Skeletal muscle tissue (tissue), 4 donors: Measurements from ENCODE around the gene ABHD12. TPM values are rescaled to one million over a fixed set of nuclear protein-coding genes. Genes with fewer than 3 reads are reported as not detected.

Experiments
- H3K27ac ChIP-seq: one replicate; pipeline ENCODE4 v1.7.0; 2013; ENCODE audit warnings: mild to moderate bottlenecking, low read depth, low read length, inconsistent platforms
- H3K27me3 ChIP-seq, 3 donors: one replicate each; pipeline ENCODE4 v1.7.0; 2013; ENCODE audit warnings: low read length in 3 of 3; ENCODE audit not compliant: control insufficient read depth in 3 of 3, insufficient read depth in 3 of 3
- H3K36me3 ChIP-seq, 3 donors: one replicate each; pipeline ENCODE4 v1.7.0; 2013; ENCODE audit warnings: low read length in 3 of 3; ENCODE audit not compliant: control insufficient read depth in 3 of 3, insufficient read depth in 3 of 3
- H3K4me1 ChIP-seq, 3 donors: one replicate each; pipeline ENCODE4 v1.7.0; 2013; ENCODE audit warnings: low read length in 3 of 3, mild to moderate bottlenecking in 3 of 3; ENCODE audit not compliant: control insufficient read depth in 3 of 3, insufficient read depth in 3 of 3
- H3K4me3 ChIP-seq, 3 donors: one replicate each; pipeline ENCODE4 v1.7.0; 2013; ENCODE audit warnings: low read length in 3 of 3
- H3K9ac ChIP-seq, 3 donors: one replicate each; pipeline ENCODE4 v1.7.0; 2013; ENCODE audit warnings: low read length in 3 of 3, mild to moderate bottlenecking in 3 of 3, moderate library complexity in 2 of 3, low read depth in 1 of 3
- H3K9me3 ChIP-seq, 3 donors: one replicate each; pipeline ENCODE4 v1.7.0; 2013; ENCODE audit warnings: low read length in 3 of 3; ENCODE audit not compliant: control insufficient read depth in 3 of 3
- total RNA-seq: library from RNA; depleted of rRNA; stranded (reverse); fragments of >200 nt; gene quantifications from one replicate; pipeline ENCODE4 v1.2.3, GENCODE V29; 2014
- donor health status: Osteomylitis.

The ABHD12 gene
- total RNA-seq, 1 donor from 2014 or later, result 29.7 TPM

DNA sequence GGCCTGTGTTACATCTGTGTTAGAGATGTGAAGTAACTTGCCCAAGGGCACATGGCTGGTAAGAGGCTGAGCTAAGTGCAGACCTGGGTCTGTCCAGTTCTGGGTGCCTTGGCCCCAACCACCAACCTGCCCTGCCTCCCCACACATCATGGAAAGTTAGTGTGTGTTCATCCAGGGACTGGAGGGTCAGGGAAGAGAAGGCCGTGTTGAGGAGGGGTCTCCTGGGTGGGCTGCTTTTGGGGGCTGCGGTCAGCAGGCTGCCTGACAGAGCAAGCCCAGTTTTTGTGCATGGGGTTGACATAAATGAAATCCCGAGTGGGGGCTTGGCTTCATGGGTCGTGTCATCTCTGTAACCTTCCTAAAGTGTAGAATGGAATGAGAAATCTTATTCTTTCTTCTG, 131.8 kb downstream of the ABHD12 start:
- H3K27ac ChIP-seq, result no peak overlapping the region
- no peaks in the 10 kb centered on the region for H3K9me3 ChIP-seq
- H3K9ac ChIP-seq, result no peak overlapping the region
- H3K4me1 ChIP-seq, result peaks cover 5 to 15% (median 11%) of the 10 kb centered on the region in 3 donors
- H3K4me3 ChIP-seq, result no peak overlapping the region
- peaks cover 8 to 11% (median 9%) of the 10 kb centered on the region in 3 donors for H3K36me3 ChIP-seq
- H3K27me3 ChIP-seq, result no peaks in the 10 kb centered on the region

DNA sequence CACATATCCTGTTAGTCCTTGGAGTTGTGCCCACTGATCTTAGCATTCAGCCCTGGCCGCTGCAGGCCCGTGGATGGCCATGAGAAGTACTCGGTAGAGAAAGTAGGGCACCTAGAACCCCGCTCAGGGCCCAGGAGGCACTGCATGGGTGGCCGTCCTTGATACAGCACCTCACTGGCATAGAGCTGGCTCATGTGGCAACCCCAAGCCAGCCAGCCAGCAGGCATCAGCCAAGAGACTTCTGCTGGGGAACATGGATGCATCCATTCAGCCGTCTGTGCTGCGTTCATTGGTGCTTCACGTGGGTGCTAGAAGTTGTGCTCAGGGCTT, 132.2 kb downstream of the ABHD12 start:
- H3K27ac ChIP-seq, result no peak overlapping the region
- peaks cover 5 to 15% (median 11%) of the 10 kb centered on the region in 3 donors for H3K4me1 ChIP-seq
- H3K9me3 ChIP-seq, result no peaks in the 10 kb centered on the region
- no peak overlapping the region for H3K4me3 ChIP-seq
- H3K36me3 ChIP-seq, result peaks cover 8 to 11% (median 9%) of the 10 kb centered on the region in 3 donors
- no peak overlapping the region for H3K9ac ChIP-seq
- H3K27me3 ChIP-seq, result no peaks in the 10 kb centered on the region

DNA sequence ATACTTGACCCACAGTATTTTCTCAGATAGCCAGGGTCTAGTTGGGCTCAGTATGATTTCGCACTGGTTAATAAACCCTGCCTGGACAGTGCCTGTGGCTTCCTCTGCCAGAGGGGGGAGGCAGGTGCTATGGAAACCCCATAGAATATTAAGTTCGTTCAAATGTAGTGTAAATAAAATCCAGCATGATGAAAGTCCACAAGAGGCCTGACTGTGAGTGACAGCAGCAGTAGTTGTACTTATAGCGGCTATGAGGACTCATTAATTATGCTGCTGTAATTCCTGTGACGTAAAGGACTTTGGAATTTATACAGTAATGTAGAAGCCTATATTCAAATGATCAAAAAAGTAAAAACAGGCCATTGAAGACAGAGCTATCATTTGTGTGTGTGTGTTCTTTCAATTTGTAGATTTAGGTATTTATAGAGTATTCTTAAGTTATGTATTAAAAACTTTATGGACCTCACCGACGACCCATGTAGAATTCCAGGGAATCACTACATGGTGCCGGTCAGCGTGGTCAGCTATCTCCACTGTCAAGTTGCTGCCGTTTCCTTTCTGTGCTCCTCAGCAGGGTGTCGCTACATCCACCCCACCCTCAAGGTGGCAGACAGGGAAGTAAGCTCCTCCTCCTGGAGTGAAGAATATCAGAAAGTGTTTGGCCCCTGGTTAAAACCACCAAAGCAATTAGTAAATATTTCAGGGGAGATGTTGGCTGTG, 132.7 kb downstream of the ABHD12 start:
- no peaks in the 10 kb centered on the region for H3K27me3 ChIP-seq
- peaks cover 5 to 15% (median 11%) of the 10 kb centered on the region in 3 donors for H3K4me1 ChIP-seq
- H3K36me3 ChIP-seq, result peaks cover 8 to 11% (median 9%) of the 10 kb centered on the region in 3 donors
- no peak overlapping the region for H3K27ac ChIP-seq
- H3K9me3 ChIP-seq, result no peaks in the 10 kb centered on the region
- H3K9ac ChIP-seq, result no peak overlapping the region
- H3K4me3 ChIP-seq, result no peak overlapping the region

DNA sequence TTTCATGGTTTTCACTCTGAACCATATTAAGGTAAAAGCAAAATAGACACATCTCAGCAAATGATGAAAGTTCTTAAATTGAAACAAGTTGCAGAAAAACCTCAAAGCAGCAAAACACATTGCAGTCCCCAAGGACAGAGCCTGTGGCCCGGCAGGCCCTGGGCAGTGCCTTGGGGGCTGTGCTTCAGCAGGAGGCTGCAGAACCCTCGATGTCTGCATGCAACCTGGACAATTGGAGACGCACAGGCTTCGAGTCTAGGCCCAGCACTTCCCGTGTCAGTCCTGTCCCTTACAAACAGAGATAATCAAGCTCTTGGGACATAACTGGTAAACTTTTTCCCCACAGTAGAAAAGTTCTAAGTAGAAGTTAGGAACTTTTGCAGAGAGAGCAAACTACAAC, 133.5 kb downstream of the ABHD12 start:
- Histone ChIP-seq H3K9me3 (no peaks in the 10 kb centered on the region), H3K27me3 (no peaks in the 10 kb centered on the region), H3K27ac (no peak overlapping the region), H3K9ac (no peak overlapping the region), H3K36me3 (peaks cover 8 to 11% (median 9%) of the 10 kb centered on the region in 3 donors), H3K4me1 (peaks cover 6 to 20% (median 11%) of the 10 kb centered on the region in 3 donors), H3K4me3 (no peak overlapping the region)

DNA sequence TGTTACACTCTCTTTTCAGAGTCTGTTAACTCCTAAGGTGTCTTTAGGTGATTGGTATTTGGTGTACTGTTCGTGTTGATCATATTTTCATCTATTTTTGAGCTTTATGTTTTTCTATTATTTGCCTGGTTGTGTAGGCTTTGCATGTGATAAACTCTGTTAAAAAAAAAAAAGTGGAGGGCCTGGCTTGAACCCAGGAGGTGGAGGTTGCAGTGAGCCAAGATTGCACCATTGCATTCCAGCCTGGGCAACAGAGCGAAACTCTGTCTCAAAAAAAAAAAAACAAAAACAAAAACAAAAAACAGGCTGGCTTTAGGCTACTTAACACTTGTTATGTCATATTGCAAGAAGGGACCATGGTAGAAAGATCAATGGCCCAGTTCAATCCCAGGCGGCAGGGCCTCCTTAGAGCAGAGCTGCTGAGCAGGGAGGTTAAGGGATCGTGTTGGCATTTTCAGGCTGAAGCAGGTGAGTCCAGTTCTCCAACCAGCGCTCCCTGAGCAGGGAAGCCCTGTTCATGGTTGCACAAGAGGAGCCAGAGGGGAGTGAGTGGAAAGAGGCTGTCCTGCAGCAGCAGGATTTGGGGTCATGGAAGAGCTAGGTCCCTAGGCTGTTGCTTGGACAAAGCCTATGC, 134.3 kb downstream of the ABHD12 start:
- Histone ChIP-seq H3K4me3 (no peak overlapping the region), H3K4me1 (peaks cover 8 to 27% (median 11%) of the 10 kb centered on the region in 3 donors), H3K27ac (no peak overlapping the region), H3K9me3 (no peaks in the 10 kb centered on the region), H3K9ac (peak overlapping the region in 1 of 3 donors; percentile 33), H3K27me3 (no peaks in the 10 kb centered on the region), H3K36me3 (peaks cover 8 to 11% (median 9%) of the 10 kb centered on the region in 3 donors)

DNA sequence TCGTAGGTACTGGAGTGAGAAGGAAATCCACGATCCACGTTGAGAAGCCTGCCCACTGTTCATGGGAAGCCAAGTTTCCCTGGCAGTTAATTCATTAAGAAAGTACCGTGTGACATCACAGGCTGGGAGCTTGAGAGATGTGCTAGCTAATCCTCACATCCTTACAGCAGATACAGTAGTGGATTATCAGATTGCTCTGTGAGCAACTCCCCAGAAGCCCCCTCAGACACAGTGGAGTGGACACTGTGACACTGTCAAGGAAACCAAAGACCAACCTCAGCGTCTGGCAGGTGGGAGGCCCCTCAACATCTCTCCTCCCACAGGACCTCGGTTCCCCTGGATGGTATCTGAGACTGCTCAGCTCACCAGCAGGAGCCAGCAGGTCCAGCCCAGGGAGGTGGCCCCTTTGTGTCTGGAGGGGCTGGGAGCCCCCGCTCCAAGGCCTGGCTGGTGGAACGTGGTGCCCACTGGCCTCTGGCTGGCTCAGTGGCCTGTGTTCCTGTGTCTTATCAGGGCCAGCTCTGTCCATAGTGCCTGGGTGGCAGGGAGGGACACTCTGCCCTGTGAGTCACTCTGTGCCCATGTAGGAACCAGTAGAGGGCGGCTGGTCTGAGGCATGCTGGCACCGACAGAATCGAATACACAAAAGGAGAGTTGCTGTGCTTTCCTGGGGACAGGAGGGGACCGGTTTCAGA, 135.5 kb downstream of the ABHD12 start:
- H3K9me3 ChIP-seq, result no peaks in the 10 kb centered on the region
- H3K4me1 ChIP-seq, result peaks cover 8 to 31% (median 11%) of the 10 kb centered on the region in 3 donors
- H3K9ac ChIP-seq, result no peak overlapping the region
- no peaks in the 10 kb centered on the region for H3K27me3 ChIP-seq
- no peak overlapping the region for H3K4me3 ChIP-seq
- peaks cover 2 to 11% (median 9%) of the 10 kb centered on the region in 3 donors for H3K36me3 ChIP-seq
- no peak overlapping the region for H3K27ac ChIP-seq

DNA sequence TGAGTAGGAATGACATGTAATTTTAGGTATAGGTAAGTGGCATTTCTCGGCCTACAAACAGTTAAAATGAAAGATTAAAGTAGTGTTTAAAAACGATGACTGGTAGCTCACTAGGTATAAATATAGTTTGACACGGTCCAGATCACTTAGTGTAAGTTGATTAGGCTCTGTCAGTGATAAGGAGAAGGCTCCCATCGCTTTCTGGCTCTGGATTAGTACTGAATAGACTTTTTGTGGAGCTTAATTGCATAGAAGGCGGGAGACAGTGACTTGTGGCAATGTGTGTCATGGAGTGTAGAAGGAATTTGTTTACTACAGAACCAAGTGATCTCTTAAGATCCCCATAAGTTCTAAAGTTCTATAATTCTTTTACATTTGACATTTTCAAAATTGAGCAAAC, 136.1 kb downstream of the ABHD12 start:
- H3K9ac ChIP-seq, result no peak overlapping the region
- H3K9me3 ChIP-seq, result no peaks in the 10 kb centered on the region
- no peaks in the 10 kb centered on the region for H3K27me3 ChIP-seq
- peaks cover 0 to 10% (median 4%) of the 10 kb centered on the region in 3 donors for H3K36me3 ChIP-seq
- H3K27ac ChIP-seq, result no peak overlapping the region
- peaks cover 8 to 31% (median 11%) of the 10 kb centered on the region in 3 donors for H3K4me1 ChIP-seq
- no peak overlapping the region for H3K4me3 ChIP-seq

DNA sequence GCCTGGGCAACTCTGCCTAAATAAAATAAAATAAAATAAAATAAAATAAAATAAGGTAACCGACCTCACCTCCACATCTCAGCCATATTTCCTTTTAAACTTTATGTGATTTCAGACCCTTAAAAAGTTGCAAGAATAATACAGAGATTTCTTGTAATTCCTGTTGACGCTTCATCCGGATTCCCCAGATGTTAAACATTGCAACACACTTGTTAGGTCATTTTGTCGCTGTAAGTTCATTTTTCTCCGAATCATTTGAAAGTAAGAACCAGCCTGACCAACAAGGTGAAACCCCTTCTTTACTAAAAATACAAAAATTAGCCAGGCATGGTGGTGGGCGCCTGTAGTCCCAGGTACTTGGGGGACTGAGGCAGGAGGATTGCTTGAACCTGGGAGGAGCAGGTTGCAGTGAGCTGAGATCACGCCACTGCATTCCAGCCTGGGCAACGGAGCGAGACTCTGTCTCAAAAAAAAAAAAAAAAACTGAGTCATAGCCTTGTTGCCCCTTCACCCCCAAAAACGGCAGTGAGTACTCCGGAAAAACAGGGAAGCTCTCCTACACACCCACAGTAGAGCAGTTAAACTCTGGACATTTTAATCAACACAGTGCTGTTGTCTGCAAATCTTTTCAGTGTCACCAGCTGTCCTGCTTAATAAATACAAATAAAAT, 136.9 kb downstream of the ABHD12 start:
- Histone ChIP-seq H3K4me3 (no peak overlapping the region), H3K9me3 (no peaks in the 10 kb centered on the region), H3K27ac (no peak overlapping the region), H3K36me3 (peaks cover 0 to 6% (median 0%) of the 10 kb centered on the region in 3 donors), H3K4me1 (peaks cover 10 to 31% (median 16%) of the 10 kb centered on the region in 3 donors), H3K27me3 (no peaks in the 10 kb centered on the region), H3K9ac (no peak overlapping the region)

DNA sequence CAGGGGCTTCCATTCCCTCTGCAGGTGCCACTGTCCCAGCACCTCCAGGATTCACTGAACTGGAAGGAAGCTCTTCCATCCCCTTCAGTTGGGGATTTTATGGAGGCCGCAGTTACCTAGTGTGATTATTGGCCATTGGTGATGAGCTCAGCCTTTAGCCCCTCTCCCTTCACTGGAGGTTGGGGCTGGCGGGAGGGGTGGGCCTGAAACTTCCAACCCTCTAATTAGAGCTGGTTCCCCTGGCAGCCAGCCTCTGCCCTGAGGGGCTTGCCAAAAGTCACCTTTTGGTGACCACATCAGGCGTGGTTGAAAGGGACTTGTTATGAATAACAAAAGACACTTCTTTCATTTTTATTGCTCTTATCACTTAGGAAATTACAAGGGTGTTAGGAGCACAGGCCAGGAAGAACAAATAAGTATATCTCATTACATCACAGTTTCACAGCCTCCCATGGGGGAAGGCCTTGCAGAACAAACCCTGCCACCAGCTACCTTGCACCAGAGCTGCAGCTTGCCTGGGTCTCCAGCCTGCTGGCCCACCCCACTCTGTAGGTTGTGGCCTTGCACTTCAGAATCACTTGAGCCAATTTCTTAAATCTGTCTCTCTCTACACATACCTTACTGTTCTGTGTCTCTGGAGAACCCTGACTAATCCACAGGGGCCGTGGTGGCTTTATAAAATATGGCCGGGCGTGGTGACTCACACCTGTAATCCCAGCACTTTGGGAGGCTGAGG, 137.8 kb downstream of the ABHD12 start:
- Histone ChIP-seq H3K27ac (no peak overlapping the region), H3K9me3 (no peaks in the 10 kb centered on the region)

More for the DNA sequence above, 137.8 kb downstream of the ABHD12 start:
- peaks cover 0 to 6% (median 0%) of the 10 kb centered on the region in 3 donors for H3K36me3 ChIP-seq
- H3K9ac ChIP-seq, result no peak overlapping the region
- no peaks in the 10 kb centered on the region for H3K27me3 ChIP-seq
- H3K4me1 ChIP-seq, result peaks cover 13 to 37% (median 19%) of the 10 kb centered on the region in 3 donors
- no peak overlapping the region for H3K4me3 ChIP-seq
